ENCODE measurements around the gene DAND5.

- TF ChIP-seq POLR2A (IDR thresholded peaks at IDR 0.05) (no peak), CTCF (IDR thresholded peaks at IDR 0.05) (no peak)
Measured at GRCh38 chr19:12984683-12985048, 15.3 kb downstream of the DAND5 start.

Measured in sigmoid colon (tissue), 3 donors.